ENCODE data around the gene PTTG1.
A peak's percentile ranks its signal among the peaks of the same experiment; 100 is the strongest.

The PTTG1 gene

DNA sequence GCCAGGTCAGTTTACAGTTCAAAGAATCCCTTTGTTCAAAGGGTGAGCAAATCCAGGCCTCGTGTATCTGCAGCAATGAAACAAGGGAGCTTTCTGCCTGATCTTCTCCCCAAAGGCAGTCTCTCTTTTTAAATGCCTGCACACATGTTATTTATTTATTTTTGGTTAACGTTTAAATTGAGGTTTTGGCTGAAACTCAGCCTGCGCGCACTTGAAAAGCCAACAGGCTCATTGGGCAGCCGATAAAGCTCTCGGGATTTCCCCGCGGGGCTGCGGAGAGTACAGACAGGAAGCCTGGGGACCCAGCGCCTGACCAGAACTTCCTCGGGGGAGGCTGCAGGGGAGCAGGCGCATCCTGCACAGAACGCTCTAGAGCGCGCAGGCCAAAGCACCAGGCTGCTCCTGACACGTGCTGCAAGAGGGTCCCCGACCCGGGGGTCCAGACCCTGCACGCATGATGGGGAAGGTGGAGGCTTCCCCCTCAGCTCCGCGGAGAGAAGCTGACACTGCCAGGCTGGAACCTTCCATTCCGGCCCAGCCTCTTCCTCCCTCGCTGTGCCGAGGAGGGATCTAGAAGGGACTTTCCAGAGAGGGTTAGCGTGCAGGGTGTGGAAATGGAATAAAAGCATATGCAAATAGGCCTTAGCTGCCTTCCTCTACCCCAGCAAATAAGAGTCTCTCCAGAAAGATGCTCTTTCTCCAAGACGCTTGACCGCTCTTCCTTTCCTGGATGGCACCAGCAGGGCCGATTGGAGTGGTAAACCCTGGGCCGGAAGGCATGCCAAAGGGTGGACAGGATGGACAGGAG is 46.1 kb downstream of the PTTG1 start:
- TF ChIP-seq, protein P1, sequence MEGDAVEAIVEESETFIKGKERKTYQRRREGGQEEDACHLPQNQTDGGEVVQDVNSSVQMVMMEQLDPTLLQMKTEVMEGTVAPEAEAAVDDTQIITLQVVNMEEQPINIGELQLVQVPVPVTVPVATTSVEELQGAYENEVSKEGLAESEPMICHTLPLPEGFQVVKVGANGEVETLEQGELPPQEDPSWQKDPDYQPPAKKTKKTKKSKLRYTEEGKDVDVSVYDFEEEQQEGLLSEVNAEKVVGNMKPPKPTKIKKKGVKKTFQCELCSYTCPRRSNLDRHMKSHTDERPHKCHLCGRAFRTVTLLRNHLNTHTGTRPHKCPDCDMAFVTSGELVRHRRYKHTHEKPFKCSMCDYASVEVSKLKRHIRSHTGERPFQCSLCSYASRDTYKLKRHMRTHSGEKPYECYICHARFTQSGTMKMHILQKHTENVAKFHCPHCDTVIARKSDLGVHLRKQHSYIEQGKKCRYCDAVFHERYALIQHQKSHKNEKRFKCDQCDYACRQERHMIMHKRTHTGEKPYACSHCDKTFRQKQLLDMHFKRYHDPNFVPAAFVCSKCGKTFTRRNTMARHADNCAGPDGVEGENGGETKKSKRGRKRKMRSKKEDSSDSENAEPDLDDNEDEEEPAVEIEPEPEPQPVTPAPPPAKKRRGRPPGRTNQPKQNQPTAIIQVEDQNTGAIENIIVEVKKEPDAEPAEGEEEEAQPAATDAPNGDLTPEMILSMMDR (IDR thresholded peaks at IDR 0.05; ENCODE audit: low read depth, low read length): no peak
- TF ChIP-seq EZH2phosphoT487 (IDR thresholded peaks at IDR 0.05; ENCODE audit: low read depth): no peak
- Histone ChIP-seq H3K27me3 (ENCODE audit: low read depth, low read length) (no peaks in the 10 kb centered on the region), H3K9ac (ENCODE audit: low read length) (peak overlapping the region; percentile 78), H4K20me1 (ENCODE audit: insufficient read depth, low read length) (peaks cover 27% of the 10 kb centered on the region), H2AFZ (ENCODE audit: low read depth, low read length) (no peak overlapping the region), H3K27ac (ENCODE audit: low read length) (peak overlapping the region; percentile 89), H3K36me3 (replicated peaks; ENCODE audit: low read depth, low read length) (peaks cover 22% of the 10 kb centered on the region), H3K9me3 (ENCODE audit: insufficient read depth, low read length) (no peaks in the 10 kb centered on the region), H3K79me2 (ENCODE audit: low read length) (peaks cover 50% of the 10 kb centered on the region), H3K4me2 (ENCODE audit: low read length) (peak overlapping the region; percentile 82), H3K4me1 (ENCODE audit: low read length) (peaks cover 62% of the 10 kb centered on the region), H3K4me3 (ENCODE audit: low read length) (peak overlapping the region; percentile 94)

DNA sequence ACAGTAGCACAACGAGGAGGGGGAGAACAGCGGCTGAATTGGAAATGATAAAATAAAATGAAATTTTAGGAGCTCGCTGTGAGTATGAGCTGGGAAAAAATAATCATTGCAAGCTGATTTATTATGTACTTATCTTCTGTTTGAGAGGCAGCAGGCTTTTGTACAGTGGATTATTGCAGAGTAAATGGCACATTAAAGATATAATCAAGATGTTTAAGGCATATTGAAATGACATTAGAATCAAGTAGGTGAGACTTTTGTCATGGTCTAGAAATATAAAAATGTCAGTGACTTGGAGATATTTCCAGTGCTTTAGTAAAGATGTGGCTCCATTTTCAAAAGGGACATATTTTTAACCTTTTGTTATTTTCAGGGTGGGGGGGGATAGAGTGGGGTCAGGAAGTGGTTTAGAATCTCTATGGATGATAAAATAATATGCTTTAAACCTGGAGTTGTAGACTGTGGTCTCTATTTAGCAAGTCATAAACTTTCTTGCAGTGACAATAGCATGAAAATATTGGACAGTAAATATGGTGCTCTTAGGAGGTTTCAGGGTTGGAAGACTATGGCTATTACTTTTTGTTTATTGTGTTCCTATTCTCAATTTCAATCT is 46.8 kb downstream of the PTTG1 start:
- Histone ChIP-seq H3K4me3 (ENCODE audit: low read length) (peak overlapping the region; percentile 94), H3K4me2 (ENCODE audit: low read length) (peak overlapping the region; percentile 82), H2AFZ (ENCODE audit: low read depth, low read length) (no peak overlapping the region), H3K27ac (ENCODE audit: low read length) (peak overlapping the region; percentile 89), H3K79me2 (ENCODE audit: low read length) (peaks cover 57% of the 10 kb centered on the region), H3K36me3 (replicated peaks; ENCODE audit: low read depth, low read length) (peaks cover 23% of the 10 kb centered on the region), H3K9me3 (ENCODE audit: insufficient read depth, low read length) (no peaks in the 10 kb centered on the region), H3K27me3 (ENCODE audit: low read depth, low read length) (no peaks in the 10 kb centered on the region), H3K4me1 (ENCODE audit: low read length) (peaks cover 69% of the 10 kb centered on the region), H4K20me1 (ENCODE audit: insufficient read depth, low read length) (peaks cover 34% of the 10 kb centered on the region), H3K9ac (ENCODE audit: low read length) (peak overlapping the region; percentile 78)
- TF ChIP-seq EZH2phosphoT487 (IDR thresholded peaks at IDR 0.05; ENCODE audit: low read depth): no peak
- TF ChIP-seq, protein P1 (IDR thresholded peaks at IDR 0.05; ENCODE audit: low read depth, low read length): no peak

- peak overlapping the region; percentile 82 for H3K4me2 ChIP-seq (ENCODE audit: low read length)
- no peak overlapping the region for H2AFZ ChIP-seq (ENCODE audit: low read depth, low read length)
- no peaks in the 10 kb centered on the region for H3K27me3 ChIP-seq (ENCODE audit: low read depth, low read length)
- H3K36me3 ChIP-seq (replicated peaks; ENCODE audit: low read depth, low read length): peaks cover 29% of the 10 kb centered on the region
- peaks cover 67% of the 10 kb centered on the region for H3K79me2 ChIP-seq (ENCODE audit: low read length)
- H3K9me3 ChIP-seq (ENCODE audit: insufficient read depth, low read length): no peaks in the 10 kb centered on the region
- H4K20me1 ChIP-seq (ENCODE audit: insufficient read depth, low read length): peaks cover 44% of the 10 kb centered on the region
- peaks cover 66% of the 10 kb centered on the region for H3K4me1 ChIP-seq (ENCODE audit: low read length)
- TF ChIP-seq, protein P1 (IDR thresholded peaks at IDR 0.05; ENCODE audit: low read depth, low read length): no peak
- no peak for TF ChIP-seq EZH2phosphoT487 (IDR thresholded peaks at IDR 0.05; ENCODE audit: low read depth)
- peak overlapping the region; percentile 89 for H3K27ac ChIP-seq (ENCODE audit: low read length)
- peak overlapping the region; percentile 78 for H3K9ac ChIP-seq (ENCODE audit: low read length)
- H3K4me3 ChIP-seq (ENCODE audit: low read length): peak overlapping the region; percentile 94
These were observed 47.8 kb downstream of the PTTG1 start for GRCh38 chr5:160469156-160470144.

Measured in OCI-LY3 (cell line).